Measurements from ENCODE around the gene FNIP1.

DNA sequence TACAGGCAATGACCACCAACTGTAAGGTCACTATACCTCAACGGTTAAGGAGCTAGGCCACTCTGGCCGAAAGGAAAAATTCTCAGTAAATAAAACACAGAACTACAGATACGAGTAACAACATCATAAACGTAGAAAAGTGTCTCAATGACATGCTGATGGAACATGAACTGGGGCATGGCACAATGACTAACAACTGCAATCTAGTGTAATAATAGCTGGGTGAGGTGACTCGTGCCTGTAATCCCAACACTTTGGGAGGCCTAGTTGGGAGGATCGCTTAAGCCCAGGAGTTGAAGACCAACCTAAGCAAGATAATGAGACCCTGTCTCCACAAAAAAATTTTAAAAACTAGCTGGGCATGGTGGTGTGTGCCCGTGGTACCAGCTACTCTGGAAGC lies 152.0 kb downstream of the FNIP1 start:
- TF ChIP-seq, protein P1, sequence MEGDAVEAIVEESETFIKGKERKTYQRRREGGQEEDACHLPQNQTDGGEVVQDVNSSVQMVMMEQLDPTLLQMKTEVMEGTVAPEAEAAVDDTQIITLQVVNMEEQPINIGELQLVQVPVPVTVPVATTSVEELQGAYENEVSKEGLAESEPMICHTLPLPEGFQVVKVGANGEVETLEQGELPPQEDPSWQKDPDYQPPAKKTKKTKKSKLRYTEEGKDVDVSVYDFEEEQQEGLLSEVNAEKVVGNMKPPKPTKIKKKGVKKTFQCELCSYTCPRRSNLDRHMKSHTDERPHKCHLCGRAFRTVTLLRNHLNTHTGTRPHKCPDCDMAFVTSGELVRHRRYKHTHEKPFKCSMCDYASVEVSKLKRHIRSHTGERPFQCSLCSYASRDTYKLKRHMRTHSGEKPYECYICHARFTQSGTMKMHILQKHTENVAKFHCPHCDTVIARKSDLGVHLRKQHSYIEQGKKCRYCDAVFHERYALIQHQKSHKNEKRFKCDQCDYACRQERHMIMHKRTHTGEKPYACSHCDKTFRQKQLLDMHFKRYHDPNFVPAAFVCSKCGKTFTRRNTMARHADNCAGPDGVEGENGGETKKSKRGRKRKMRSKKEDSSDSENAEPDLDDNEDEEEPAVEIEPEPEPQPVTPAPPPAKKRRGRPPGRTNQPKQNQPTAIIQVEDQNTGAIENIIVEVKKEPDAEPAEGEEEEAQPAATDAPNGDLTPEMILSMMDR (IDR thresholded peaks at IDR 0.05): no peak
- no peak for TF ChIP-seq POLR2A (IDR thresholded peaks at IDR 0.05)

Measured in transverse colon (tissue), 3 donors.